NCI-H345 (cell line): ENCODE data around the gene NADK.

Experiments
- DNase-seq: peaks from one replicate; lab custom pipeline; 2025; lab: John Stamatoyannopoulos, UW

NADK gene, protein sequence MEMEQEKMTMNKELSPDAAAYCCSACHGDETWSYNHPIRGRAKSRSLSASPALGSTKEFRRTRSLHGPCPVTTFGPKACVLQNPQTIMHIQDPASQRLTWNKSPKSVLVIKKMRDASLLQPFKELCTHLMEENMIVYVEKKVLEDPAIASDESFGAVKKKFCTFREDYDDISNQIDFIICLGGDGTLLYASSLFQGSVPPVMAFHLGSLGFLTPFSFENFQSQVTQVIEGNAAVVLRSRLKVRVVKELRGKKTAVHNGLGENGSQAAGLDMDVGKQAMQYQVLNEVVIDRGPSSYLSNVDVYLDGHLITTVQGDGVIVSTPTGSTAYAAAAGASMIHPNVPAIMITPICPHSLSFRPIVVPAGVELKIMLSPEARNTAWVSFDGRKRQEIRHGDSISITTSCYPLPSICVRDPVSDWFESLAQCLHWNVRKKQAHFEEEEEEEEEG

DNA sequence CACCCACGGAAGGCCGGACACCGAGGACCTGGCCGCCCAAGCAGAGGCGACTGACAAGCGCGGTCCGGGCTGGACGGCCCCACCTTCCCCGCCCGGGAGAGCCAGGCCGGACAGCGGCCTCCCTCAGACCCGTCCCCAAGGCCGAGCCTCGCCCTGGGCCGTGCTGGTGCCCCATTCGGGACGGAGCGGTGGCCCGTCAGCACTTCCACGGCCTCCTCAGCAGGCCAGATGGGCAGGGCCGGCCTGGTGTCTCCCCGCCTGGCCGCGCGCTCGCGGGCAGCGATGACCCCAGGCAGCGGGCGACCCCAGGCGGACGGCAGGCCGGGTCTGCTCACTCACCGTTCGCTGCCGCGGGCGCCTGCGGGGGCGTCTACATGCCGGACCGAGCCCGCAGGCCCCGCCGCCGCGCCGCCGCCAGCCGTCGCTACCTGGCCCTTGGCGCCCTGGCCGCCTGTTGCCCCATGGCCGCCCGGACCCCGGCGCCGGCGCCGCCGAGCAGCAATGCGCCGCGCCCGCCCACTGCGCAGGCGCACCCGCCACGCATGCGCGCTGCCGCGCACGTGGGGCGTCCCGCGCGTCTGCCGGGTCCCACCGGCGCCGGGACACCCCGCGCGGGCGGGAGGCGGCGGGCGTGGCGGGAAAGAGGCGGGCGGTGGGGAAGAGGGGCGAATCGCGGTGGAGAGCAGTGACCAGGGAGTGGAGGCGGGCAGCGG is at the start of gene NADK:
NADK (minus strand) TSS at position 521 of the 713 bp plus-strand sequence. CDS start 13,064 bp downstream, outside the sequence.
- DNase-seq = peak; percentile 61

DNA sequence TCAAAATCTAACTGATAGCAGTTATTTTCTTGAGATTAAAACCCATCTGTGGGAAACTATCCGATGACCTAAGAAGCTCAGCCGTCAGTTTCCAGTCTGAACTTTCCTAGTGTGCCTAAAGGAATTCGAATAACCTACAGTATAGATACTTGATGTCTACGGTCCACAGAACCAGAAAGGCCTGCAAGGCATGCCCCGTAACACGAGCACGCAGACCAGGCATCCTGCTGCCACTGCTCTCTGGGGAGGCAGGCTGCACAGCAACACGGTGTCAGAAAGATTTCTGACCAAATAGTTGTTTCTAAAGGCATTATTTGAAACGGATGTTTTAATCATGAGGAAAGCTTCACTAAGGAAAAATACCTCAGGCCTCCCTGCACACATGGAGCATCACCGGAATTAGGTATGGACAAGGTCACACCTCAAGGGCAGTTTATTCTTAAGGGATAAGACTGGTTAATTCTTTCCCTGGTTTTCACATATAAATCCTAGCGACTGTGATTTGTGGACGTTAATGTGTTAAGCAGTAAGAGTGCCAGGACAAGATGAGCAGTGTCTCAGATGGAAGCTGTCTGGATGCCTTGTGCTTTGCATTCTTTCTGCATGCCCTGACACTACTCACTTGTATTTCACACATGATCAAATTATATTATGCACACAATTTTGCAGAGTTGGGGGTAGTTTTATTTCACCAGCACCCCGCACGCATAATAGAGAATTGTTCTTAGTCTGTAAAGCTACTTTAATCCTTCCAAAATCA is 49.0 kb upstream of the NADK start:
- DNase-seq = no peak

DNA sequence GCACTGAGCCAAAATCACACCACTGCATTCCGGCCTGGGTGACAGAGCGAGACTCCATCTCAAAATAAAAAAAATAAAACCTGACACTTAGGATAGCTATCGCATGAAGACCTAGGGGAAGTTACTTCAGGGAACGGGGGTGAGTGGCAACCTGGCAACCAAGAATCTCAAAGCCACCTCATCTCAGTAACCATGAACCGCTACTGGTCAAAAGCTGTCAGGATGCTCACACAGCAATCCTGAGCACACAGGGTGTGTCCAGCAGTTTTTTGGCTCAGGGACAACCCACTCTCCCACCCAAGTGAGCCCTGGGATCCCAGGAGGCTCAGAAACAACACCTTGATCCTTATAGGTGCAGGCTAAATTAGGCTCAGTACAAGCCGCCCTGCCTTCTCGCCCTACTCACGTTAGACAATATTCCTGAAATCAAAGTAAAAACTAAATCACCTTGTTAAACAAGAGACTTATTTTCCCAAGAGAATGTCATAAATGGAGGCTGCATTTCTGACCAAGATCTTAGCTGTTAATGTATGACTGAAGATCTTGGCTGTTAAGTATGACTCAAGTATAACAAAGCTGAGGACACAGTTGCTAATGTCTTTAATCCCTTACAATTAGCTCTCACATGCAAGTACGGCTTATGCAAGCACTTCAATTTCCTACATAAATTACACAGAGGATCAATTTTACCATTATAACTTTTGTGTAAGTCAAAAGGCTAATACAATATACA is 48.3 kb upstream of the NADK start:
- DNase-seq = no peak

DNA sequence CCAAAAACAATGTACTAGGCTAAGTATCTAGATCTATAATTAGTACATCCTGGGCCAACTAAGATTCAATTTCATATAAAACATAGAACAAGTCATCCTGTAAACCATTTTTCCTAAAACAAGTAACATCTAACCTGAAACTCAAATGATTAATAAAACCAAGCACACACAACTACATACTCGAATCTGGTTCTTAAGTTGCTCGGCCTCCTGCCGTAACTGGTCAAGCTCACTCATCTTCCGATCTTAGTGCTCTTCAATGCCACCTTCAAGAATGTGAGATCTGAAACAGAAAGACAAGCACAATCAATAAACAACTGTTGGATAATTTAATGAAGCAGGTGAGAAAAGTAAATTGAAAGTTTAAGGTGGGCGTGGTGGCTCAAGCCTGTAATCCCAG is 46.9 kb upstream of the NADK start:
- DNase-seq = no peak

DNA sequence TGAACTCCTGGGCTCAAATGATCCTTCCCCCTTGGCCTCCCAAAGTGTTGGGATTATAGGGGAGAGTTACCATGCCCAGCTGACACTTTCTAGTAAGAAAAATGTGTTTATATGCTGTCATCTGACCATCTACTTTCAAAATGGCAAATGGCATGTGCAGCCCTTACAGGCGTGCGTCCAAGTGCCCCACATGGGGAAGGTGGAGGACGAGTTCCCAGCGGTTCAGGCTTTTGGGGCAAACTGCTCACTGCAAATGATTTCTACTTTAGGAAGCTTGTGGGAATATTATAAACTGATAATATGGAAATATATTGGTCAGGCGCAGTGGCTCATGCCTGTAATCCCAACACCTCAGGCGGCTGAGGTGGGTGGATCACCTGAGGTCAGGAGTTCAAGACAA is 41.5 kb upstream of the NADK start:
- no peak for DNase-seq

DNA sequence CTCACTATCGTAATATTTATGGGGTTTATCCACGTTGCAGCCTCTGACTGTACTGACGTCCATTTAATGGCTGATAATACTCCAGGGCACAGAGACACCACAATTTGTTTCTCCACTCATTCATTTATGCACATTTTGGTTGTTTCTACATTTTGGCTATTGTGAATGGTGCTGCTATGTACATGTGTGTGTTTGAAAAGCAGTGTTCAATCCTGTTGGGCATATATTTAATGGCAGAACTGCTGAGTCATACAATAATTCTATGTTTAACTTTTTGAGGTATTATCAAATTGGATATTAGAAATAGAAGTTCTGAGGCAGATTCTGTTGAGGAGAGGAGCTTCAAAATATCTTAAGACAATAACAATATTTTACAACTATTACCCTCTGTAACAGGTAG is 39.0 kb upstream of the NADK start:
- DNase-seq = no peak

DNA sequence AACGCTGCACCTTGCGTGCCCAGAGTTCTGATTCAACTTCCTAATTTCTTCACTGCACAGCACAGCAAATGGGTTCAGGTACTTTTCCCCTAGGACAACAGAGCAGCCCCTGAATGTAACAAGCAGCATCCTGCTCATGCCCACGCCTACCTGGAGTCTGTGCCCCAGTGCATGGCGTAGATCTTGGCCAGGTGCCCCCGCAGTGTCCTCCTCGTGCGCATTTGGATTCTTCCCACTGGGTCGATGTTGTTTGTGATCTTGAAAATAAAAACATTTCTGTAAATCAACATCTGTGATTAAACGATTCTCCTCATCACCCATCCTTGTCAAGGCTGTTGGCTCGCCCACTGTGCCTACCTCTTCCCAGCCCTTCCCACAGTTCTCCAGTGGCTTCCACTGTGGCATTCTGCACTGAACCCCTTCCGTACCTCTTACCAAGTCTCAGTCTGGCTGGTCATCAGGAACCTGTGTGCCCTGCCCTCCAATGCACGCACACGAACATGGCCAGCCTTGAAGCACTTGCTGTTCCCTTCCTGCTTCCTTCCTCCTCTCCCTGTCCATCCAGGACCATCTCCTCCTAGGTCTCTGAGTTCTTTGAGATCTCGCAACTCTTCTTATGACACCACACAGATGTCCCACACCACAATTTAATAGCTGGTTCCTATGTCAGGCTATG is 37.5 kb upstream of the NADK start:
- no peak for DNase-seq

DNA sequence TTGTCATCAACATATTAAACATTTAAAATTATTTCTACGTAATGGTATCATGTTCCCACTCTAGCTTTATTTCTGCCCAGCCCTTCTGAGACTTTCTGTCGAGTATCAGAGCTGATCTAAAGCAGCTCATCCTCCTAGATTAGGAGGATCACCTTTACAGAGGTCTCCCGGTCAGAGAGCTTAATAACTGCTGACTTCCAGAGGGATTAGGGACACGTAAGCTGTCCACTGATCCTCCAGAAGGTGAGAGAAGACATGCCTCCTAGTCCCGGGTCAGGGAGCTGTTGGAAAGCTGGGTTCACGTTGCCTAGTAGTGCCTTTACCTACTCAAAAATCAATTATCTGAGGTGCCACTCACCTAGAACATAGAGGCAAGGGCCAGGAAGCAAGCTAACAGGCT is 31.2 kb upstream of the NADK start:
- no peak for DNase-seq

DNA sequence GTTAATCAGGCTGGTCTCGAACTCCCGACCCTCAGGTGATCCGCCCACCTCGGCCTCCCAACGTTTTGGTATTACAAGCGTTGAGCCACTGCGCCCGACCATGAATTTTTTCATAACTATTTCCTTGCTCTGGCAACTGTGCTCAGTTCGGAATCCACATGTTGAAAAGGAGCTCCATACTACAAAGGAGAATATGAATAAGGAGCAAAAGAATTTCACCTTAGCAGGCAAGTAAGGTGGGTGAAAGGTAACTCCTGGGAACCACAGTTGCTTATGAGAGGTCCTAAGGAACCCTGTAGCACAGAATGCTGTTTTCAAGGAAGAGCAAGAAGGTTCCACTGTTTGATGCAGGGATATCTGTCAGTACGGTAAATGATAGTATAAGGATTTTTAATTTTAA is 29.9 kb upstream of the NADK start:
- no peak for DNase-seq

DNA sequence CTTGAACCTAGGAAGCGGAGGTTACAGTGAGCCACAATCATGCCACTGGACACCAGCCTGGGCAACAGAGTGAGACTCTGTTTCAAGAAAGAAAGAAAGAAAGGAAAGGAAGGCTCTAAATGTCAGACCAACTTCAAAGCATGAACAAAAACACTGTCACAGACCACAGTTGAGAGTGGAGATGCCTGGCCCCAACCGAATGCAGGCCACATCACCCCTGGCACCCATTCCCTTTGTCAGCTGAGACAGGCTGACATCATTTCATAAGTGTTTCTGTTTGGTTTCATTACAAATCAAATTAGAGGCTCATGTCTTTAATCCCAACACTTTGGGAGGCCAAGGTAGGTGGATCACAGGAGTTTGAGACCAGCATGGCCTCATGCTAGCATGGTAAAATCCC is 28.6 kb upstream of the NADK start:
- no peak for DNase-seq

DNA sequence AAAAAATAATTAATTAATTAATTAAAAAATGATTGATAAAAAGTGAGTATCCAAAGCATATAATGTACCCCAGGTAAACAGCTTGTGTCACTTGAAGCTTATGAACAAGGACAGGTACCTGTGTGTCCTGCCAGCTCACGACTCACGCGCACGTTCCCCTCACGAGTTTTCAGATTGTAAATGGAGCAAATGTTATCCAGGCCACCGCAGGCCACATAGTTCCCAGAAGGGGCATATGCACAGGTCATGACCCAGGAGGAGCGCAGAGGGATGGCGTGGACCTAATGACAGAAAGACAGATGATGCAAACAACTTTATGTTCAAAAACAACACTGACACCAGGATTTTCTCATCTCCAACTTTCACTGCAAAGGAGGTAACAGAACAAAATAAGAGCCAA is 26.0 kb upstream of the NADK start:
- no peak for DNase-seq

DNA sequence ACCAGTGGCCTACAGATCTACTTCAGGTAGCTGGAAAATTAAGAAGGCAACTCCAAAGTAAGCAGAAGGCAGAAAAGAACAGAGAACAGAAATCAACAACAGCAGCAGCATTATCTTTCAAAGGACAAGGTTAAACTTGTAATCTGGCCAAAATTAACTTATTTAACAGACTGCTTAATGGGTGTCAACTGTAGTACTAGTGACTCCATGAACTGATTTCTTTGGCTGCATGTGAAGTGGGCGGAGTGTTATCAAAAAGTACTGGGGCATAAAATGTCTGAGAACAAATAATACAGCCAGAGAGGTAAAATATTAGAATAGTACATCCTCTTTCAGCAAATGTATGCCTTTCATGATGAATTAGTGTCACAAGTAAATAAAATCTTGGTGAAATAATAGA is 24.6 kb upstream of the NADK start:
- no peak for DNase-seq

DNA sequence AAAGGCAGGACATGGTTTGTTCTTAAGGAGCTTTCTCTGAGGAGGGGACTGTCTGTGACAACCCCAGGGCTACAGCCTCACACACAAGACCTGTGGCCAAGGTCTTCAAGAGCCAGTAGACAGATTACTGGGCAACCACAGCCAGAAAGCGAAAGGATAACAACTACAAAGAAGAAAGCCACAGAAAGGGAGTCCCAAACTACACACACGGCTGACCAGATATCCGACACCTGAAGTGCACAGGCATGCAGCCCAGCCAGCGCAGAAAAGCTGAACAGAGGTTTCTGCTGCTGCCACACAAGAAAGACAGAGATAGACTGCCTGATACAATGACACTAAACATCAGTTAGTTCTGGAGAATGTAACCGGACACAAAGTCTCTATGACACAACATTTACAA is 21.4 kb upstream of the NADK start:
- DNase-seq = no peak

DNA sequence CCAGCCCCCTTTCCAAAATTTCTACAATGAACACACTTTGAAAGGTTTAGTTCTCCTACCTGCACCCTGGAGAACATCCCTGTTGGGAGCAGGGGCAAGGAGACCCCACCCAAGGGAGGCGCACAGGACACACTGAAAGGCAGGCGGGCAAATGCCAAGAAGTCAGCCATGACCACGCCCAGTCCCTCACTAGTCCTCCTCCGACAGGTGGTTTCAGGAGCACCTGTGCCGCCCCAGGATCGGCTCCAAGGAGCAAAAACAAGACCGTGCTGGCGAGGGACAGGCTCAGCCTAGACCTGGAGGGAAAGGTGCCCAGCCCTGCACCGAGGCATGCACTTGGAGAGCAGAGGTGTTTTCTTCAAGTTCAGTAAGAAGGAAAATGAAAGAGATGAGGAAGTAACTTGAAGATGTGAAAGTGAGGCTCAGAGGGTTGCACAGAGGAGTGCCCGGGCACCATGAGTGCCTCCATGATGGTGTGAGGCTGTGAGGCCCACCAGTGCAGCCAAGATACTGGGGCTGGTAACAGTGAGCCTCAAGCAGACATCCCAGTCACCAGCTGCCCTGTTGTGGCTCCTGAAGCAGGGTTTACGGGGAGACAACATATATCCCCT is 19.6 kb upstream of the NADK start:
- no peak for DNase-seq

DNA sequence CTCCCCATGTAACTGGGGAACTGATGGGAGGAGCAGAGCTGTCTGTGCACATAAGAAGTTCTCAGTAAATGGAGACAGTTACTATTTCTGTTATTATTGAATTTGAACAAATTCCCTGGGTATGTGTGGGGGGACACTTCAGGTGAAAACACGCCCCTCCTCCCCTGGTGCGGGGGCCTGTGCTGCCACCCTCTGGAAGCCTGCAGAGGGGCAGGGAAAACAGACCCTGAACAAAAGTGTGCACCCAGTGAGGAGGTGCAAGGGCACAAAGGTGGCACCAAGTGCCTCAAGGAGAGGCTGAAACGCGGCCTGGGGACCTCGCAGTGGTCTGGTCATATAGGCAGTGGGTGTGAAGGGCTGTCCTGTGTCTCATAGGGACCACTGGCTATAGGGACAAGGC is 18.2 kb upstream of the NADK start:
- no peak for DNase-seq

DNA sequence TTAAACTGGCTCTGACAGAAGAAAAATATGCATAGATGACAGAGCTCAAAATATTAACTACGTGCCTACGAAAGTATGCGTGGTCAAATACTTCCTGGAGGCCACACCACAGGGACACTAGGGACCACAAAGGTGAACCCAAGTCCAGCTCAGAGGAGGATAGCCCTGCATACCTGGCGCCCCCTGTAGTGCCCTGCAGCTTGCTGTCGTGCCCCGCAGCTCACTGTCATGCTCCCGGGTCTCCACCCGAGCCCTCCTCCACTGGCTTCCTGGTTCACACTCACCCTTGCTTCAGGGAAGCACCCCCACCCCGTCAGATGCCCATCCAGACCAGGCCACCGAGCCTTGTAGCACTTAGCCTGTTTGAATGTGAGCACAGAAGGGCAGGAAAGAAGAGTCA is 16.7 kb upstream of the NADK start:
- DNase-seq = no peak

DNA sequence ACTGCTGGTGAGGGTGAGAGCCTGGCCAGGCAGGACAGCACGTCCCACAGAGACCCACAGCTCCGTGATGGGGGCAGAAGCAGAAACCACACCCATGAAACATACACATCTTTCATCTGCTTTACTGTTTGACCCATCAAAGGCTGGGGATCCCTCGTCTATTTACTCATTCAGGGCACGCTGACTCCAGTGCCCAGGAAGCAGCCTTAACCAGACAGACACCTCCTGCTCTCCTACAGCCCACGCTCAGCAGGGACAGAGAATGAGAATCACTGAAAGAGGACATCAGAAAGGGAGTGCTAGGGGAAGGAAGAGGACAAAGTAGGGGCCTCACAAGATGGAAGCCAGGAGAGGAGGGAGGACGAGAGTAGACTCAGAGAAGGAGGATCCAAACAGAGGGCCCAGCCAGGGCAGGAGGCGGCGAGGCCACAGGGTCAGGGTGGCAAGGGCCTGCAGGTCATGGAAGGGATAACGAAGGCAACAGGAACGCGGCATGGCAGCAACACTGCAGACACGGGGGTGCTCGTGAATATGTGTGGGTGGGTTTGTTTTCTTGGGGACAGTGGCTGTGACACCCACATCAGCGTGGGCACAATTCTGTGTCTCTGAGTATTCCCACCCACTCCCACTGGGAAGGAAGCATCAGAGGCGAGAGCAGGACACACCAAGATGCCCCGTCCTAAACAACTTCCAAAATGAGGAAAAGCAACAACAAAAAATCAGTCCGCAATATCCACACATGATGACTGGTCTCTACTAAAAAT is 15.4 kb upstream of the NADK start:
- no peak for DNase-seq

DNA sequence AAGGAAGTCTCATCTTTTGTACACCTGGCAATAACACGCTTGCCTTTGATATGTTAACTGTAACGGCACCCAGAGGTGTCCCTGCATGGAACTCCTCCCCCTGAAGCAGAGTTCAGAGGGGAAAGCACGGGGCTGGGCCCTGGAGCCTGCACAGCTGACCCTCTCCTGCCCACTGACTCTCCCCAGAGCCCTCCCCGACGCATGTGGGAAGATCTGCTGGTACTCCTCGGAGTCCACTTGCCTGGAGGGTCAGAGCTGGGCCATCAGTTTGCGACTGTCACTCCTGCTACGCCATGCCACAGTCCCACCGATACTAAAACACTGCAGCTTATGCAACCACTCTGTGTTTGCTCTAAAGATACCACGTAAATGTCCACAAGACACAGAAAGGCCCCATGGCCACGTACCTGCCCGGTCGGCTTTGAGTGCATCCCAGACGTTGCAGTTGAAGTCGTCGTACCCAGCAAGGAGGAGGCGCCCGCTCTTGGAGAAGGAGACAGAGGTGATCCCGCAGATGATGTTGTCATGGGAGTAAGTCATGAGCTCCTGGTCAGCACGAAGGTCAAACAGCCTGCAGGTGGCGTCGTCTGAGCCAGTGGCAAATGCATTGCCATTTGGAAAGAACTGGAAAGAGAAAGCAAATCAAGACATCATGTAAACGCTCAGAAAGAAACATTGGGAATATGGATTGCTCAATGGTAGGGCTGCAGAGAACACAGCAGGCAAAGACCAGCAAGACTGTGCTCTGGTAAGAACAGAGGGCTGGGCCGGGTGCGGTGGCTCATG is 10.6 kb upstream of the NADK start:
- peak; percentile 4 for DNase-seq

DNA sequence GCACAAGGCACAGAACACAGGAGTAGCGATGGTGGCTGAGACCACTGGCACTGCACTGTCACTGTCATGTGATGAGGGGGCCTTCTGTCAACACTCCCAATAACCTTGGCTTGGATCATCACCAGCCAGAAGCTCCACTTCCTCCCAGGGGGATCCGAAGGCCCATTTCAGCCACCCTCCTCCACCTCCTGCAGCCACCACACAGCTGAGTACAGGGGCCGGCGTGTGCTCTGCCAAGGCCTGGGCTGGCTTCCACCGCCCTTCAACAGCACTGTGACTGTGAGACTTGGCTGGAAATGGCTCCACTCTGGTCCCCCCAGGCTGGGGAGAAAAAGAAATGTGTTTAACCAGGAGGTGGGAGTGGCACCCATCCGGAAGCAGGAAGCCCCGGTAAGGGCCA is 9.9 kb upstream of the NADK start:
- no peak for DNase-seq
